GM21825 (cell line): ENCODE results near the gene CPT1B.

Experiments
- ATAC-seq: cut with Tn5 transposase; IDR thresholded peaks from one replicate; pipeline ENCODE4 v1.9.1; 2021; ENCODE audit warnings: mild to moderate bottlenecking, moderate library complexity; ENCODE audit not compliant: unreplicated experiment

Gene CPT1B

DNA sequence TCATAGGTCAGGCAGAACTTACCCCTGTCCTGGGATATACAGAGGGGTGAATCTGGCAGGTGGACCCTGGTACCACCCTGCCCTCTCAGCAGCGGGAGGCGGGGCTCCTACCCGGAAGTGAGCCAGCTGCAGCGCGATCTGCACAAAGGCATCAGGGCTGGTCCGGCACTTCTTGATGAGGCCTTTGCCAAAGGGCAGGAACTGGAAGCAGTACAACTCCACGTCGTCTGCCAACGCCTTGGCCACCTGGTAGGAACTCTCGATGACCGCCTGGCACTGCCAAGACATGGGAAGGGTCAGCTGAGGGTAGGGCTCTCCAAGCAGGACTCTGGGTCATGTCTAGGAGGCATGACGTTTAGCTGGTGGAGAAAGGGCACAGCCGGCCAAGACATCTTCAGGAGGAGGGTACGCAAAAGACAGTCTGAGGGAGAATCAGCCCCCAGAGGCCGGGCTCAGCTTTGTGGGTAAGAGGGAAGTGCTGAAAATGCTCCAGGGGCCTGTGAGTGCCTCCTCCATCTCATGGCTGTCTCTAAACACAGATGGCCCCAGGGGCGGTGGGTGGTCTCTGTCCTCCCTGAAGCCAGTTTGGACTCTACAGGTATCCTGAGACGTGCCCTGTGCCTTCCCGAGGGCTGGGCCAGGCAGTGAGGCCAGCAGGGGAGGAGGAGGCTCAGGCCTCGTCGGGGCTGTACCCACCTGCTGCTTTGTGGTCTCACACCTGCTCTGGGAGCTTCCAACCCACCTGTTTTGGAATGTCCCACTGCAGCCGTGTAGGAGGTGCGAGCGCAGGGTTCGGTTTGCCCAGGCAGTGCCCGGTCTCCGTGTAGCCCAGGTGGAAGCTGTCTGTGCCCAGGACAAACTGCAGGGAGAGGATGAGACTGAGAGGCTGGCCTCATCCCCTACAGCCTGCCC lies 6.7 kb downstream of the CPT1B start:
- no peak for ATAC-seq

GRCh38 chr22:50570861-50571260 lies 7.4 kb downstream of the CPT1B start:
- ATAC-seq = no peak

DNA sequence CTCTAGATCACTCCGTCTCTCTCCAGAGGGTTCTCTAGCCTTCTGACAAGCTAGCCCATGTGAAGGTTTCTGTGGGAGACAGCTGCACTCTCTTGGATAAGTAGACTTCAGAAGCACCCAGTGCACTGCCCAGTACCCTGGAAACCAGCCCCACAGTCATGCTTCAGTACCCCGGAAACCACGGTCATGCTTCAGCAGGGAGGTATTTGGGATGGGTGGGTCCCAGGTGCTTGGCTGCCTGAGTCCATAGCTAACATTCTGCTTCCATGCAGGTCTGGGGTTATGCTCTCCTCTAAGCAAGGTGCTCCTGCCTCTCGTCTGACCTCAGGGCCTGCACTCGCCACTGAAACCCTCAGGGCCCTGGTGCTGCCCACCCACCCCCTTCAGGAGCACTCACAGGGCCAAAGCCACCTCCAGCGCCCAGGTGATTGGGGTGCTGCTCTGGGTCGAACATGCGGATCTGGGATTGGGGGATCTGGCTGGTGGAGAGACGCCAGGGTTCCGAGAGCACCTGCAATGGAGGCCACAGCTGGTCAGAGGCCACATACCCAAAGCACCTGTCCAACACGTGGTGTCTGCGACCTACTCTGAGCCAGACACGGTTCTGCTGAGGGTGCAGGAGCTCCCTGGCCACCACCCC lies 8.2 kb downstream of the CPT1B start:
- ATAC-seq = no peak

DNA sequence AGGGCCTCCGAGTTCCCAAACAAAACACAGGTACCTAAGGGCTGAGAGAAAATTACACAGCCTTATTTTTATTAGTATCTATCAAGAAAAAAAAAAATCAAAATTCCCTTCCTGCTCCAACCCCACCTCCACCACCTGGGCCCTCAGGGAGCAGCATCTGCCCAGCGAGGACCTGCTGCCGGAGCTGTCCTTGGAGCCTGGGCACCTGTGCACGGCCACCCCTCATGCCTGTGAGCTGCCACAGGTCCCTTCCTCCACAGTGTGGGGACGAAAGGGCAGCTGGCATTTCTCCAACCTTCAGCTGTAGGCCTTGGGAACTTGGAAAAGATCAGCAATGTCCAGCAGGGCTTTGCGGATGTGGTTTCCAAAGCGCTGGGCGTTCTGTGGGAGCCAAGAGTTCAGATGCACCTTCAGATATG lies 9.2 kb downstream of the CPT1B start:
- no peak for ATAC-seq

GRCh38 chr22:50568626-50569025 lies 9.6 kb downstream of the CPT1B start:
- no peak for ATAC-seq

GRCh38 chr22:50567721-50568252 lies 10.4 kb downstream of the CPT1B start:
- no peak for ATAC-seq

DNA sequence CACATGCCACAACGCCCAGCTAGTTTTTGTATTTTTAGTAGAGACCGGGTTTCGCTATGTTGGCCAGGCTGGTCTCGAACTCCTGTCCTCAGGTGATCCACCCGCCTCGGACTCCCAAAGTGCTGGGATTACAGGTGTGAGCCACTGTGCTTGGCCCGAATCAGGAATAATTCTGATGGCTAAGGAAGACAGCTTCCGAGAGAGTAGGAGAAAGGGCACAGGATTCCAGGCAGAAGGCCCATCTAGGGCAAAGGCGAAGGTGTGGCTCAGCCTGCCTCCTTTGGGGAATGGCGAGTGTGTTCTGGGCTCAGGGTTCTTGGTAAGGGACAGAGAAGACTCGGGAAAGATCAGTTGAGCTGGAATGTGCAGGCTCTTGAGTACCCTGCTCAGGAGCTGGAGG lies 13.9 kb downstream of the CPT1B start:
- ATAC-seq = no peak

DNA sequence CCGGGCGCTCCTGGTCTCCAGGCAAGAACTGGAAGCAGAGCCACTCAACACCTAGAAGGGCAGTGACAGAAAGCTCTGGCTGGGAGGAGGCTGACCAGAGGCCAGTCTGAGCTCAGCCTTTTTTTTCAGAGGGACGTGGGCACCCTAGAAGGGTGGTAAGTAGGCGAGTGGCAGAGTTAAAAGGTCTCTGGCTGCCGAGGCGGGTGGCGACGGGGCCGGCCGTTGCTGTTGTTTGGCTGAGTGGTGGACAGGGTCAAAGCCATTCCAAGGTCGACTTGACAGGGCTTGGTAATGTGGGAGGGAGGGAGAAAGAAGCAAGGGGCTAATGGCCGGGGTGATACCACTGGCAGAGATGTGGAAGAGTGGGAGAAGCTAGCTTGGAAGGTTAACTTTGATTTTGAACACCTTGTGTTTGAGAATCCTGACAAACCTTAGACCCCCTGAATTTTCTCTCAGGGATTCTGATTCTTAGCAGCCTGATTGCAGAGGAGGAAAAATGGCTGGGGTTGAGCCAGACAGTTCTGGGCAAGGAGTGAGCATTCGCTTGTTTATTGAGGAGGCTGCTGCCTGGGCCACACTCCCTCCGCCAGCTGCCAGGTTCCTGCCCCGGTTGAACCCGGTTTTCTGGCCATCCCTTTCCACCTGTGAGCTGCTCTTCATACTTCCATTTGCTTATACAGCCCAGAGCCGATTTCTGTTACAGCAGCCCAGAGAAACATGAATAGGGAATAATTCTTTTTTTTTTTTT lies 14.6 kb downstream of the CPT1B start:
- no peak for ATAC-seq

GRCh38 chr22:50562523-50563412 lies 15.5 kb downstream of the CPT1B start, which contains the start of gene SYCE3:
TSS of gene SYCE3 (minus strand) at chr22:50562919. CDS start at chr22:50556405, 6,514 bp downstream.
- peak; percentile 90 for ATAC-seq

DNA sequence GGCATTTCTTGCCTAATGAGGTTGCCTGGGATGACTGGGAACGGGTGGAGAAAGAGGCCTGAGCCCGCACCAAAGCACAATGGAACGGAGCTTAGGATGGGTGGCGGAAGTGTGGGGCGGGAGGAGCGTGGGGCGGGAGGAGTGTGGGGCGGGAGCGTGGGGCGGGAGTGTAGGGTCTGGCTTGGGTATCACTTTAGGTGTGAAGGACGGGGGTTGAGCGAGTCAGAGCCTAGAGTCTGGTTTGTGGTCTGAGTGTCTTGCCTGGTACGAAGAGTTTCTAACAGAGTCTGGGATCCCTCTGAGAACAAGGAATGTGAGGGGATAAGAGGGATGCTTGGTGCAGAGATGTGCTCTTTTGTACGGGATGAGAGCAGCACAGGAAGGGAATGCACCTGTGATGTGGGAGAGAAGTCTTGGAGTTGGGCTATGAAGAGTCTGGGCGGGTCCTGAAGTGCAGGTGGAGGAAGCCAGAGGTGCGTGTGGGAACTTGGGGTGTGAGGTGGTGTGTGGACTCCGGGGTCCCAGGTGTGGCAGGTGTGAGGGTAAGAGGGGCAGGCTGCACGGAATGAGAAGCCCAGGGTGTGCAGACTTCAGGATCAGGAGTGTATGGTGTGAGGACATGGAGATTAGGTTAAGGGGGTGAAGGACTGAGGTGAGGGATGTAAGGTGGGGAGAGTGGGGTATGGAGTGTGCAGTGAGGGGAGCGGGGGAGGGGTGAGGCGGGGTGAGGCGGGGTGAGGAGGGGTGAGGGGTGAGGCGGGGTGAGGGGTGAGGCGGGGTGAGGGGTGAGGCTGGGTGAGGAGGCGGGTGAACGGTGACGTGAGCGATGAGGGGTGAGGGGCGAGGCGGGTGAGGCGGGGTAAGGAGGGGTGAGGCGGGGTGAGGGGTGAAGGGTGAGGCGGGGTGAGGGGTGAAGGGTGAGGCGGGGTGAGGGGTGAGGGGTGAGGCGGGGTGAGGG lies 16.5 kb downstream of the CPT1B start:
- ATAC-seq = no peak

DNA sequence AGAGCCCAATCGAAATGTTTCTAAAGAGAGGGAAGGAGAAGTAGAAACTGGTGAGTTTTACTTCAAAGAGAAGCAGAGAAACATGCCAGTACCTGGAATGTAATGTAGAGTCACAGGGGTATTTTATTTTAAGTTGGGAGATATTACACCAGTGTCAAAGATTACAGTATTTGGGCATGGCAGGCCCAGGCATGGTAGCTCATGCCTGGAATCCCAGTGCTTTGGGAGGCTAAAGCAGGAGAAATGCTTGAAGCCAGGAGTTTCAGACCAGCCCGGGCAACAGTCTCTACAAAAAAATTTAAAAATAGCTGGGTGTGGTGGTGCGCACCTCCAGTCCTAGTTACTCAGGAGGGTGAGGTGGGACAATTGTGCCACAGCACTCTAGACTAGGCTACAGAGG lies 18.2 kb downstream of the CPT1B start:
- no peak for ATAC-seq

DNA sequence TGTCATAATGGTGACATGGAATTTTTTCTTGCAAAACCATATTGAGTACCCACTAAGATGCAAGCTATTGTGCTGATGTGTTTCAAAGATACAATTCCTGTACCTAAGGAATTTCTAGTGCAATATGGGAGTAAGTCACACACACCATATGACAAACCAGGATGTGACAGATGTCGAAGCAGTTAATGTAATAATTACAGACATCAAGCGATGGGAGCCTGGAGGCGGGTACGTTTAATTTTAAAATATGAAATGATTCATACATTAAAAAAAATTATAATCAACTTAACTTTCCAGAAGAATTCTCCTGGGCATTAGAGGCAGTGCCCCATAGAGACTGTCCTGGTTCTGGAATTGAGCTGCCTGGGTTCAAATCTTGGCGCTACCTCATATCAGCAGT lies 21.5 kb downstream of the CPT1B start:
- no peak for ATAC-seq

DNA sequence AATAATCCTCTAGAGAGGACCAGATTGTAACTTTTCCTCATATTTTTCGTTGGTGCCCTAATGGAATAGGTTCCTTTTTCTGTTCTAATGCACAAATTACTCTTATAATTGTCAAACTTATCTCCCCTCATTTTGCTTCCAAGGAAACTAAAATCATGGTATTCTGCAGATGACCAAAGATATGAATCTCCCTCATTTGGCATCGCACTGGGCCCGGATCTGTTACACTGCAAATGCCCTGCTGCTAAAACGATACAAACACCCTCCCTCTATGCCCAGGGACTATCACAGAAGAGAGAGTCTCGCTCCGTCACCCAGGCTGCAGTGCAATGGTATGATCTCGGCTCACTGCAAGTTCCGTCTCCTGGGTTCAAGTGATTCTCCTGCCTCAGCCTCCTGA lies 24.9 kb downstream of the CPT1B start:
- no peak for ATAC-seq

DNA sequence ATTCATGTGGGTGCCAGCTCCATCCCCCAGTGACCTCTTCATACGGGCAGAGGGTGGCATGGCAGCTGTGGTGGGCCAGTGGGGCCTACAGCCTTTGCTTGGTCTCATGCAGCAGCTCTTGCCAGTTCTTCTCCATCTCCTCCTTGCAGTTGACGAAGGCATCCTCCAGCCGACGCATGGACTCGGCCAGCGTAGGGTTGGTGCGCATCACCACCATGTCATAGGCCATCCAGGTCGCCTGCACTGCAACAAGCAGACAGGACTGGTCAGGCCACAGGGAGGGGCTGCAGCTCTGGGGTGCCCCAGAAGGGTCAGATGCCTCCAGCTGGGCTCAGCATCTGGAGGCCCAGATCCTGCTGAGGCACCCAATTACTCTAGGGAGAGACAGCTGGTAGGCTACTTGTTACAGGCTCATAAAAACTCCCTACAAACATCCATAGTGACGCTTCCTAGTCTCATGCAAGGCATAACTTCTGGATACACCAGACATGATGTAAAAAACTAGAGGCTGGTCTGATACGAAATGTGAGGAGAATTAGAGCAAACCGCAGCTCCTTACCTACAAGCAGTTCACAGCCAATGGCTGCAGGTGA lies 27.0 kb downstream of the CPT1B start:
- ATAC-seq = no peak

- ATAC-seq = no peak
Measured at GRCh38 chr22:50550395-50550794, 27.8 kb downstream of the CPT1B start.

DNA sequence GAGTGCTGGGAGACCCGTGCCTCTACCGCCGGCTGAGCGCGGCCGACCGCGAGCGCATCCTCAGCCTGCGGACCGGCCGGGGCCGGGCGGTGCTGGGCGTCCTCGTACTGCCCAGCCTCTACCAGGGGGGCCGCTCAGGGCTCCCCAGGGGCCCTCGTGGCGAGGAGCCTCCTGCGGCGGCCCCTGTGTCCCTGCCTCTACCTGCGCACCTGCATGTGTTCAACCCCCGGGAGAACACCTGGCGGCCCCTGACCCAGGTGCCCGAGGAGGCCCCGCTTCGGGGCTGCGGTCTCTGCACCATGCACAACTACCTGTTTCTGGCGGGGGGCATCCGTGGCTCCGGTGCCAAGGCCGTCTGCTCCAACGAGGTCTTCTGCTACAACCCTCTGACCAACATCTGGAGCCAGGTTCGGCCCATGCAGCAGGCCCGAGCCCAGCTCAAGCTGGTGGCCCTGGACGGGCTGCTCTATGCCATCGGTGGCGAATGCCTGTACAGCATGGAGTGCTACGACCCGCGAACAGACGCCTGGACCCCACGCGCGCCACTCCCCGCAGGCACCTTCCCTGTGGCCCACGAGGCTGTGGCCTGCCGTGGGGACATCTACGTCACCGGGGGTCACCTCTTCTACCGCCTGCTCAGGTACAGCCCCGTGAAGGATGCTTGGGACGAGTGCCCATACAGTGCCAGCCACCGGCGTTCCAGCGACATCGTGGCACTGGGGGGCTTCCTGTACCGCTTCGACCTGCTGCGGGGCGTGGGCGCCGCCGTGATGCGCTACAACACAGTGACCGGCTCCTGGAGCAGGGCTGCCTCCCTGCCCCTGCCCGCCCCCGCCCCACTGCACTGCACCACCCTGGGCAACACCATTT lies 29.1 kb downstream of the CPT1B start:
- no peak for ATAC-seq

- ATAC-seq = no peak
Measured at GRCh38 chr22:50548040-50548920, 29.9 kb downstream of the CPT1B start.
